Transverse colon (tissue), 4 donors: ENCODE data around the gene GLRA3. TPM values are rescaled to one million over a fixed set of nuclear protein-coding genes. Genes with fewer than 3 reads are reported as not detected.

Source experiments
- DNase-seq: peaks from one replicate; pipeline ENCODE4 v3.0.0-alpha.2; 2019
- H3K27ac ChIP-seq, 4 donors: fragments of 200-600 bp; sonication (generic); 2 replicates each; pipeline ENCODE4 v1.5.1; 2016 to 2018; ENCODE audit warnings: inconsistent platforms in 4 of 4
- H3K27me3 ChIP-seq: fragments of 200-600 bp; sonication (generic); 2 replicates; pipeline ENCODE4 v1.5.1; 2017; ENCODE audit warnings: inconsistent platforms
- H3K36me3 ChIP-seq, 4 donors: fragments of 200-600 bp; sonication (generic); 2 replicates each; pipeline ENCODE4 v1.5.1; 2017 to 2019; ENCODE audit warnings: inconsistent platforms in 4 of 4
- H3K4me1 ChIP-seq, 4 donors: fragments of 200-600 bp; sonication (generic); 2 replicates each; pipeline ENCODE4 v1.5.1; 2017 to 2020; ENCODE audit warnings: inconsistent platforms in 4 of 4
- H3K4me3 ChIP-seq, 4 donors: fragments of 200-600 bp; sonication (generic); 1 replicate in 1 of 4; 2 replicates in 3 of 4; pipeline versions ENCODE4 v1.5.1 to v1.6.1; 2017 to 2019; ENCODE audit warnings: inconsistent platforms in 4 of 4
- H3K9me3 ChIP-seq, 2 donors: fragments of 200-600 bp; sonication (generic); 2 replicates each; pipeline ENCODE4 v1.5.1; 2017 to 2019; ENCODE audit warnings: inconsistent platforms in 2 of 2
- CTCF ChIP-seq, 5 experiments: fragments of 200-600 bp in 3 of 5; fragments of 450-650 bp in 2 of 5; sonication (generic) in 3 of 5; IDR thresholded peaks; 1 replicate in 2 of 5; 2 replicates in 3 of 5; pipeline ENCODE4 v1.5.1; 2016 to 2017; ENCODE audit warnings: antibody characterized with exemption in 5 of 5, inconsistent platforms in 3 of 5, mild to moderate bottlenecking in 2 of 5, moderate library complexity in 1 of 5
- EP300 ChIP-seq: sonication (generic); formaldehyde crosslinking; IDR thresholded peaks from one replicate; pipeline ENCODE4 v1.6.1; 2017; ENCODE audit warnings: antibody characterized with exemption, low read depth
- POLR2A ChIP-seq: fragments of 450-650 bp; IDR thresholded peaks from one replicate; pipeline ENCODE4 v1.6.1; 2016; ENCODE audit warnings: antibody characterized with exemption, mild to moderate bottlenecking, moderate library complexity
- POLR2AphosphoS5 ChIP-seq, 3 donors: sonication (generic); formaldehyde crosslinking; IDR thresholded peaks; one replicate each; pipeline ENCODE4 v1.6.1; 2016; ENCODE audit warnings: antibody characterized with exemption in 3 of 3
- WGBS, 2 donors: methylation state at CpG; one replicate each; pipeline ENCODE4 v1.1.5; 2018; ENCODE audit warnings: low coverage in 1 of 2; 5-methylcytosine and 5-hydroxymethylcytosine counted together
- in situ Hi-C, 4 donors: fragments of 200-750 bp; cut with MboI; loops; one replicate each; pipeline versions ENCODE4 v1.15.0 to v1.15.1; 2017; ENCODE audit warnings: low sequenced_read_pairs in 3 of 4, low pct_ligation_motif_present in 1 of 4, low pct_unique_long_range_greater_than_20kb in 1 of 4
- intact Hi-C: fragments of 100-400 bp; cut with DNase I; formaldehyde crosslinking; loops from one replicate; pipeline ENCODE4 v1.15.1; 2023; ENCODE audit warnings: low total_unique reads
- total RNA-seq, 4 donors: library from RNA; depleted of rRNA; stranded (reverse); fragments of >200 nt; gene quantifications; one replicate each; pipeline ENCODE4 v1.1.0, GENCODE V29; 2016

Gene GLRA3
- total RNA-seq, 4 donors from 2014 or later = not detected

DNA sequence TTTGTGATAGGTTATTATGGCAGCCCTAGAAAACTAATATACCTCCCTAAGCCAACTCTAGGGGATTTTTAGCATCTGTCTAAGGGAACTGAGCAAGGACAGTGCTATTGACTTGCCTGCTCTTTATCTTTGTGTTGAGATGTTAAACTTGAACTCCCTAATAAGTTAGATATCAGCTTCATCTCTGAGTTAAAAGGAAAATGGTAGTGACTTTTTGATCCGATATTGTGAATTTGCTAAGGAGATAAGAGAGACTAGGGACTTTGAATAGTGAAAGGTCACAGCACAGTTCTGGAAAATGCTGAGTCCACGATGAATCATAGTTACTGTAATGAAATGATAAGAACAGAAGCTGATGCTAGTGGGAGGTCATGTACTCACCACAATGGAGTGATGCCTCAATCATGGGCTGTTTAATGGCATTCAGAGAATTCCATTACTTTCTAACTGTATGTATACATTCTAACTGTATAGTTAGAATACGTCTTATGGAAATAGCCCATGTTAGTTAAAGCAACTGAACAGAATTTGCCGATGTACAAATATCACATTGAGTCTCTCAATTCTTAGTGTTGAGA, 147.2 kb downstream of the GLRA3 start:
- no peaks in the 10 kb centered on the region for H3K27me3 ChIP-seq
- no peak overlapping the region for H3K4me3 ChIP-seq
- H3K27ac ChIP-seq = no peak overlapping the region
- DNase-seq = no peak
- H3K4me1 ChIP-seq = no peaks in the 10 kb centered on the region
- H3K9me3 ChIP-seq = no peaks in the 10 kb centered on the region
- TF ChIP-seq POLR2A (no peak), POLR2AphosphoS5 (IDR thresholded peaks at IDR 0.05) (no peak), CTCF (IDR thresholded peaks at IDR 0.05) (no peak), EP300 (no peak)
- in situ Hi-C loops (no loop called here), intact Hi-C loops (loop anchor here (5.0 kb wide), 1 partner anchor 1090 kb away; no protein-coding TSS in a partner anchor)
- no peaks in the 10 kb centered on the region for H3K36me3 ChIP-seq
- WGBS, 2 donors = 77 to 78% methylated on average over 4 of the region's 4 CpGs

GRCh38 chr4:174674305-174674840, 154.7 kb downstream of the GLRA3 start:
- no peak for DNase-seq
- intact Hi-C loops = no loop called here
- Histone ChIP-seq H3K27ac (no peak overlapping the region), H3K27me3 (no peaks in the 10 kb centered on the region), H3K36me3 (no peaks in the 10 kb centered on the region), H3K9me3 (no peaks in the 10 kb centered on the region), H3K4me3 (no peak overlapping the region), H3K4me1 (no peaks in the 10 kb centered on the region)
- TF ChIP-seq EP300 = no peak
- no peak for TF ChIP-seq CTCF (IDR thresholded peaks at IDR 0.05)
- TF ChIP-seq POLR2AphosphoS5 (IDR thresholded peaks at IDR 0.05) = no peak
- TF ChIP-seq POLR2A = no peak
- in situ Hi-C loops = no loop called here
- WGBS, 2 donors = 79 to 100% methylated on average over 1 of the region's 1 CpG

GRCh38 chr4:174673865-174674264, 155.2 kb downstream of the GLRA3 start:
- H3K27ac ChIP-seq = no peak overlapping the region
- no peak overlapping the region for H3K4me3 ChIP-seq
- H3K27me3 ChIP-seq = no peaks in the 10 kb centered on the region
- in situ Hi-C loops = no loop called here
- no peaks in the 10 kb centered on the region for H3K9me3 ChIP-seq
- TF ChIP-seq POLR2AphosphoS5 (IDR thresholded peaks at IDR 0.05) = no peak
- no peak for TF ChIP-seq EP300
- TF ChIP-seq POLR2A = no peak
- no peak for TF ChIP-seq CTCF (IDR thresholded peaks at IDR 0.05)
- no peaks in the 10 kb centered on the region for H3K4me1 ChIP-seq
- no peaks in the 10 kb centered on the region for H3K36me3 ChIP-seq
- intact Hi-C loops = no loop called here
- DNase-seq = no peak

GRCh38 chr4:174672276-174672675, 156.8 kb downstream of the GLRA3 start:
- 60 to 66% methylated on average over 4 of the region's 4 CpGs for WGBS, 2 donors
- H3K27me3 ChIP-seq = no peaks in the 10 kb centered on the region
- in situ Hi-C loops (no loop called here), intact Hi-C loops (no loop called here)
- H3K4me1 ChIP-seq = no peaks in the 10 kb centered on the region
- DNase-seq = no peak
- no peaks in the 10 kb centered on the region for H3K9me3 ChIP-seq
- TF ChIP-seq POLR2AphosphoS5 (IDR thresholded peaks at IDR 0.05) = no peak
- TF ChIP-seq EP300 = no peak
- TF ChIP-seq CTCF (IDR thresholded peaks at IDR 0.05) = no peak
- no peak for TF ChIP-seq POLR2A
- H3K4me3 ChIP-seq = no peak overlapping the region
- no peaks in the 10 kb centered on the region for H3K36me3 ChIP-seq
- H3K27ac ChIP-seq = no peak overlapping the region
